H1 (cell line): Measurements from ENCODE around the gene CXorf65. TPM values are rescaled to one million over a fixed set of nuclear protein-coding genes. Genes with fewer than 3 reads are reported as not detected.

Experiments used
- CTCF ChIA-PET: fragments of 300-600 bp; sonication (Branson Sonifier 250); formaldehyde crosslinking; loops from one replicate; lab custom pipeline; 2021; ENCODE audit not compliant: partially characterized antibody; lab: Charles Lee
- POLR2A ChIA-PET: fragments of 300-600 bp; sonication (Branson Sonifier 250); formaldehyde crosslinking; loops from one replicate; lab custom pipeline; 2021; ENCODE audit warnings: inconsistent platforms; ENCODE audit not compliant: partially characterized antibody; lab: Charles Lee
- DNase-seq, 2 experiments: peaks; one replicate each; pipeline versions ENCODE4 v3.0.0 to v3.0.0-alpha.2; 2010 to 2022; ENCODE audit warnings: low spot score in 2 of 2, low read depth in 1 of 2, mixed read lengths in 1 of 2
- FAIRE-seq: peaks from 2 replicates; lab custom pipeline; 2011; peaks lifted over from hg19 to GRCh38; lab: Jason Lieb, UNC
- H2AFZ ChIP-seq: 2 replicates; pipeline ENCODE4 v1.8.1; 2012; ENCODE audit warnings: low read length, inconsistent platforms
- H2AK5ac ChIP-seq: 2 replicates; pipeline ENCODE4 v1.6.1; 2013; ENCODE audit warnings: low read depth, low read length
- H2BK120ac ChIP-seq: replicated peaks from 2 replicates; pipeline ENCODE3; 2013; ENCODE audit warnings: low read depth, low read length, inconsistent platforms
- H2BK12ac ChIP-seq: 2 replicates; pipeline ENCODE4 v1.6.1; 2013; ENCODE audit warnings: low read depth, low read length
- H2BK15ac ChIP-seq: 2 replicates; pipeline ENCODE4 v1.6.1; 2013; ENCODE audit warnings: low read length
- H2BK20ac ChIP-seq: 2 replicates; pipeline ENCODE4 v1.6.1; 2013; ENCODE audit warnings: low read length
- H2BK5ac ChIP-seq: 2 replicates; pipeline ENCODE4 v1.6.1; 2013; ENCODE audit warnings: low read depth, low read length
- H3K14ac ChIP-seq: 2 replicates; pipeline ENCODE4 v1.6.1; 2013; ENCODE audit warnings: inconsistent platforms; ENCODE audit not compliant: insufficient read length
- H3K18ac ChIP-seq: 2 replicates; pipeline ENCODE4 v1.6.1; 2013; ENCODE audit warnings: low read length; ENCODE audit errors: extremely low read depth
- H3K23ac ChIP-seq: 2 replicates; pipeline ENCODE4 v1.6.1; 2013; ENCODE audit warnings: inconsistent platforms; ENCODE audit not compliant: insufficient read length
- H3K23me2 ChIP-seq: 2 replicates; pipeline ENCODE4 v1.6.1; 2013; ENCODE audit warnings: low read depth, low read length
- H3K27ac ChIP-seq: 2 replicates; pipeline ENCODE4 v1.6.1; 2011; ENCODE audit warnings: low read depth, low read length, inconsistent platforms
- H3K27me3 ChIP-seq, 4 experiments: replicated peaks in 1 of 4; 1 replicate in 1 of 4; 2 replicates in 3 of 4; pipeline versions ENCODE4 v1.6.1 to v1.8.1; 2011 to 2013; ENCODE audit warnings: low read length in 3 of 4, mild to moderate bottlenecking in 3 of 4, inconsistent platforms in 2 of 4, mixed read lengths in 2 of 4, moderate library complexity in 1 of 4; ENCODE audit not compliant: control insufficient read depth in 3 of 4, insufficient read depth in 3 of 4; ENCODE audit errors: extremely low read depth in 1 of 4
- H3K36me3 ChIP-seq, 4 experiments: 2 replicates each; pipeline versions ENCODE4 v1.6.1 to v1.8.1; 2011 to 2013; ENCODE audit warnings: mild to moderate bottlenecking in 4 of 4, low read length in 3 of 4, moderate library complexity in 2 of 4, control low read depth in 1 of 4, inconsistent platforms in 1 of 4; ENCODE audit not compliant: insufficient read depth in 4 of 4, control insufficient read depth in 2 of 4
- H3K4ac ChIP-seq: replicated peaks from 2 replicates; pipeline ENCODE3; 2013; ENCODE audit warnings: low read length, low read depth, mixed read lengths, inconsistent platforms; ENCODE audit not compliant: insufficient read length
- H3K4me1 ChIP-seq, 4 experiments: replicated peaks in 1 of 4; 1 replicate in 1 of 4; 2 replicates in 3 of 4; pipeline versions ENCODE4 v1.6.1 to v1.8.1; 2011 to 2013; ENCODE audit warnings: low read length in 3 of 4, inconsistent platforms in 2 of 4, mixed read lengths in 1 of 4; ENCODE audit not compliant: insufficient read depth in 4 of 4, control insufficient read depth in 3 of 4
- H3K4me2 ChIP-seq, 2 experiments: 2 replicates each; pipeline versions ENCODE4 v1.6.1 to v1.8.1; 2011 to 2013; ENCODE audit warnings: low read depth in 2 of 2, low read length in 2 of 2, control low read depth in 1 of 2, inconsistent platforms in 1 of 2, mild to moderate bottlenecking in 1 of 2; ENCODE audit not compliant: insufficient read depth in 1 of 2
- H3K4me3 ChIP-seq, 4 experiments: fragments of 200-600, 300-600 bp in 1 of 4; sonication (generic), shearing (Covaris generic), sonication (Bioruptor Twin) in 1 of 4; 2 replicates each; pipeline versions ENCODE4 v1.5.1 to v1.8.1; 2011 to 2016; ENCODE audit warnings: low read length in 4 of 4, low read depth in 3 of 4, control low read depth in 2 of 4, inconsistent platforms in 2 of 4, mild to moderate bottlenecking in 2 of 4, mixed read lengths in 1 of 4, moderate library complexity in 1 of 4; ENCODE audit not compliant: insufficient read depth in 2 of 4; ENCODE audit errors: extremely low read depth in 1 of 4
- H3K56ac ChIP-seq: replicated peaks from 2 replicates; pipeline ENCODE3; 2013; ENCODE audit warnings: low read depth, mild to moderate bottlenecking, mixed read lengths, low read length, inconsistent platforms; ENCODE audit not compliant: insufficient read length
- H3K79me1 ChIP-seq: 2 replicates; pipeline ENCODE4 v1.6.1; 2013; ENCODE audit warnings: low read depth, low read length, control low read depth
- H3K79me2 ChIP-seq, 2 experiments: 2 replicates each; pipeline versions ENCODE4 v1.6.1 to v1.8.1; 2012 to 2013; ENCODE audit warnings: low read length in 2 of 2, mild to moderate bottlenecking in 2 of 2, inconsistent platforms in 1 of 2; ENCODE audit not compliant: insufficient read depth in 2 of 2, control insufficient read depth in 1 of 2
- H3K9ac ChIP-seq, 4 experiments: replicated peaks in 1 of 4; 1 replicate in 1 of 4; 2 replicates in 3 of 4; pipeline versions ENCODE4 v1.6.1 to v1.8.1; 2011 to 2013; ENCODE audit warnings: low read depth in 3 of 4, low read length in 3 of 4, control low read depth in 2 of 4, mild to moderate bottlenecking in 2 of 4, moderate library complexity in 2 of 4, inconsistent platforms in 1 of 4; ENCODE audit errors: extremely low read depth in 1 of 4
- H3K9me3 ChIP-seq, 2 experiments: 2 replicates each; pipeline versions ENCODE4 v1.6.1 to v1.8.1; 2012 to 2013; ENCODE audit warnings: mild to moderate bottlenecking in 2 of 2, moderate library complexity in 2 of 2, control low read depth in 1 of 2, inconsistent platforms in 1 of 2, low read depth in 1 of 2, low read length in 1 of 2, mixed read lengths in 1 of 2; ENCODE audit not compliant: insufficient read depth in 2 of 2
- H4K20me1 ChIP-seq, 2 experiments: replicated peaks in 1 of 2; 2 replicates each; pipeline versions ENCODE3 to v1.8.1; 2011 to 2013; ENCODE audit warnings: inconsistent platforms in 2 of 2, low read length in 2 of 2, mild to moderate bottlenecking in 1 of 2; ENCODE audit not compliant: insufficient read depth in 2 of 2, control insufficient read depth in 1 of 2
- H4K5ac ChIP-seq: 2 replicates; pipeline ENCODE4 v1.6.1; 2013; ENCODE audit warnings: low read length, low read depth, mixed read lengths, inconsistent platforms; ENCODE audit not compliant: insufficient read length
- H4K8ac ChIP-seq: 2 replicates; pipeline ENCODE4 v1.8.0; 2013; ENCODE audit warnings: mild to moderate bottlenecking, moderate library complexity, low read length, inconsistent platforms; ENCODE audit not compliant: insufficient read depth; ENCODE audit errors: extremely low read depth
- H4K91ac ChIP-seq: replicated peaks from 2 replicates; pipeline ENCODE3; 2013; ENCODE audit warnings: low read length, mixed read lengths, inconsistent platforms; ENCODE audit not compliant: insufficient read length
- CBX5 ChIP-seq: fragments of 300-800, 300-1000 bp; sonication (generic); IDR thresholded peaks from 2 replicates; pipeline ENCODE4 v1.7.1; 2016; ENCODE audit warnings: antibody characterized with exemption, low read length, low read depth
- KDM1A ChIP-seq: fragments of 200-600, 300-600 bp; sonication (generic); IDR thresholded peaks from 2 replicates; pipeline ENCODE4 v1.7.1; 2016; ENCODE audit warnings: mild to moderate bottlenecking, low read length, borderline replicate concordance
- MAFK ChIP-seq: IDR thresholded peaks from 2 replicates; pipeline ENCODE4 v1.6.1; 2012; ENCODE audit warnings: low read depth, mild to moderate bottlenecking, improper control_type of control experiment, low read length
- NANOG ChIP-seq: IDR thresholded peaks from 2 replicates; pipeline ENCODE4 v1.6.1; 2011; ENCODE audit warnings: low read length, low read depth, mild to moderate bottlenecking, inconsistent platforms; ENCODE audit not compliant: insufficient read depth, poor library complexity, severe bottlenecking
- RXRA ChIP-seq: IDR thresholded peaks from 2 replicates; pipeline ENCODE4 v1.6.1; 2011; ENCODE audit warnings: low read depth, mild to moderate bottlenecking, low read length, moderate library complexity; ENCODE audit not compliant: insufficient read depth
- TAF7 ChIP-seq: optimal IDR thresholded peaks from 2 replicates; pipeline ENCODE3; 2011; ENCODE audit warnings: low read depth, mild to moderate bottlenecking, inconsistent platforms, low read length, moderate library complexity, borderline replicate concordance
- ZNF274 ChIP-seq: IDR thresholded peaks from 2 replicates; pipeline ENCODE4 v1.7.0; 2012; ENCODE audit warnings: low read length, borderline replicate concordance; ENCODE audit errors: extremely low read depth
- WGBS, 2 experiments: shearing (Covaris generic) in 1 of 2; methylation state at CpG; one replicate each; pipeline versions ENCODE4 v1.1.6 to v1.1.7; 2013 to 2015; ENCODE audit warnings: low lambda C conversion rate in 2 of 2, mixed read lengths in 2 of 2, inconsistent platforms in 1 of 2, low coverage in 1 of 2, missing lambda C conversion rate in 1 of 2; ENCODE audit not compliant: insufficient replicate concordance in 2 of 2, insufficient coverage in 1 of 2, insufficient read length in 1 of 2; ENCODE audit errors: extremely low coverage in 1 of 2, missing lambda C conversion rate in 1 of 2; 5-methylcytosine and 5-hydroxymethylcytosine counted together
- polyA plus RNA-seq, 7 experiments: library from polyadenylated mRNA; depleted of rRNA in 3 of 7; stranded (reverse) in 5 of 7; unstranded in 2 of 7; fragments of >200 nt in 5 of 7; fragments of 200-250 nt in 2 of 7; gene quantifications; 1 replicate in 5 of 7; 2 replicates in 1 of 7; 4 replicates in 1 of 7; pipeline versions ENCODE4 v1.2.1 to v1.2.3, GENCODE V29; 2011 to 2013; ENCODE audit warnings: missing spikeins in 2 of 7, mixed read lengths in 2 of 7
- total RNA-seq: library from RNA; stranded (reverse); fragmentation: NEBNext Ultra II Directional; extraction: Animal tissue kit (Norgen Biotek cat#: 25700); gene quantifications from 2 replicates; pipeline ENCODE4 v1.2.1, GENCODE V29; 2021
- TF ChIP-seq, protein P1 (sequence below): IDR thresholded peaks from 2 replicates; pipeline ENCODE4 v1.6.1; 2011; ENCODE audit warnings: low read depth, mild to moderate bottlenecking, low read length; ENCODE audit not compliant: insufficient read depth

CXorf65 gene
- total and polyA plus RNA-seq, 2 of the 8 experiments (the other 6 are each of a cell fraction or from before 2014, with no cell fraction given): not detected

DNA sequence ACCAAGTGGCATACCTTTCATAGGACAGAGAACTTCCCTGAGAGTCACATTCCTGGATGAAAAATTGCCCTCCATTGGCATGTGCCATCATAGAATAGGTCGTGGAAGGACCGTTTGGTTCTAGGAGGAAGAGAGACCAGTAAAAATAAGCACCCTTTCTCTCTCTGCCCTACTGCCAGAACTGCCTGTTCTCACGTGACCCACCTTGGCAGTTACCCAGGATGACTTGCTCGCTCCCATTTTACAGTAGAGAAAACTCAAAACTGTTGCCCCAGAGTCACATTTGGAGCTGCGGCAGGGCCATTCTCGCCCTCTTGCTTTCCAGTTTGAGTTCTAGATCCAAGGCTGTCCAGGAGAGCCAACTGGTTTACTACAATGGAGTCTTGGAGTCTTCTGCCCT, 37.0 kb upstream of the CXorf65 start:
- Histone ChIP-seq H2BK120ac (no peak overlapping the region), H4K8ac (no peak overlapping the region), H4K20me1 (no peaks in the 10 kb centered on the region), H4K5ac (no peak overlapping the region), H2AFZ (no peak overlapping the region), H3K18ac (no peak overlapping the region), H3K56ac (no peak overlapping the region), H2BK5ac (no peak overlapping the region), H3K79me1 (no peaks in the 10 kb centered on the region), H3K36me3 (peaks cover 0 to 11% (median 3%) of the 10 kb centered on the region in 4 experiments; a peak in 5 of 8 replicates), H3K14ac (no peak overlapping the region), H4K91ac (no peak overlapping the region), H3K23me2 (peaks cover 5% of the 10 kb centered on the region; the same call in 1 of the 2 replicates), H3K4me1 (peaks cover 4 to 17% (median 6%) of the 10 kb centered on the region in 4 experiments), H3K27me3 (no peaks in the 10 kb centered on the region), H3K9me3 (no peaks in the 10 kb centered on the region), H3K23ac (no peak overlapping the region), H3K9ac (no peak overlapping the region), H3K4me3 (no peak overlapping the region), H2BK12ac (no peak overlapping the region), H3K27ac (no peak overlapping the region), H3K4ac (no peak overlapping the region), H2BK20ac (no peak overlapping the region), H3K79me2 (no peaks in the 10 kb centered on the region), H2AK5ac (no peak overlapping the region), H2BK15ac (no peak overlapping the region), H3K4me2 (no peak overlapping the region; a peak in 1 of 4 replicates)
- TF ChIP-seq RXRA: no peak
- TF ChIP-seq ZNF274: no peak
- no peak for TF ChIP-seq CBX5
- no peak for TF ChIP-seq MAFK
- TF ChIP-seq KDM1A: no peak
- TF ChIP-seq, protein P1, sequence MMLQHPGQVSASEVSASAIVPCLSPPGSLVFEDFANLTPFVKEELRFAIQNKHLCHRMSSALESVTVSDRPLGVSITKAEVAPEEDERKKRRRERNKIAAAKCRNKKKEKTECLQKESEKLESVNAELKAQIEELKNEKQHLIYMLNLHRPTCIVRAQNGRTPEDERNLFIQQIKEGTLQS: no peak
- TF ChIP-seq TAF7: no peak
- TF ChIP-seq NANOG: no peak
- no peak for DNase-seq
- FAIRE-seq: no peak
- WGBS, 2 experiments: 86% methylated on average over 5 of the region's 6 CpGs; no CpG with 5 or more reads in 1 of the 2 experiments
- CTCF ChIA-PET: interaction anchor here (1.0 to 1.3 kb wide), 2 partner anchors 16 to 44 kb away, joined by 3 to 4 read pairs; no protein-coding TSS in a partner anchor
- POLR2A ChIA-PET: interaction anchor here (1.3 kb wide), 1 partner anchor 101 kb away, joined by 3 read pairs; no protein-coding TSS in a partner anchor
